GM12872 (cell line): ENCODE data around the gene RHNO1.

Source experiments
- CTCF ChIP-seq: IDR thresholded peaks from 3 replicates; pipeline ENCODE4 v1.5.1; 2011; ENCODE audit warnings: low read depth, mild to moderate bottlenecking, low read length, moderate library complexity; ENCODE audit not compliant: insufficient read depth

The RHNO1 gene

GRCh38 chr12:2877047-2877952, at the start of gene RHNO1, which contains the start of gene FOXM1:
RHNO1 (plus strand) TSS chr12:2877223; CDS start chr12:2885367, 8,144 bp downstream.
FOXM1 (minus strand) TSS chr12:2877174; CDS start chr12:2874478, 2,696 bp downstream.
- TF ChIP-seq CTCF = no peak

- TF ChIP-seq CTCF = no peak
Observed at GRCh38 chr12:2829275-2829674, 47.7 kb upstream of the RHNO1 start.

GRCh38 chr12:2832550-2833127, 44.4 kb upstream of the RHNO1 start:
- TF ChIP-seq CTCF = no peak

- TF ChIP-seq CTCF = no peak
Observed at GRCh38 chr12:2833327-2833726, 43.7 kb upstream of the RHNO1 start.

- TF ChIP-seq CTCF = no peak
Observed at GRCh38 chr12:2833810-2834209, 43.2 kb upstream of the RHNO1 start.

- no peak for TF ChIP-seq CTCF
Observed at GRCh38 chr12:2834581-2835491, 42.2 kb upstream of the RHNO1 start, which contains the start of gene NRIP2. NRIP2 (minus strand) TSS chr12:2835035; CDS start chr12:2834983, 52 bp downstream.
